NT2/D1 (cell line): ENCODE results near the gene PAH.

Experiments
- YY1 ChIP-seq: IDR thresholded peaks from 2 replicates; pipeline ENCODE4 v1.6.1; 2011; ENCODE audit not compliant: insufficient read length, insufficient read depth
- ZNF274 ChIP-seq: IDR thresholded peaks from 2 replicates; pipeline ENCODE4 v1.6.1; 2011; ENCODE audit warnings: mild to moderate bottlenecking, low read depth, low read length

GRCh38 chr12:102927220-102927619 is 10.2 kb upstream of the PAH start:
- TF ChIP-seq YY1: no peak
- no peak for TF ChIP-seq ZNF274
